ENCODE results near the gene IL20.

The IL20 gene, protein sequence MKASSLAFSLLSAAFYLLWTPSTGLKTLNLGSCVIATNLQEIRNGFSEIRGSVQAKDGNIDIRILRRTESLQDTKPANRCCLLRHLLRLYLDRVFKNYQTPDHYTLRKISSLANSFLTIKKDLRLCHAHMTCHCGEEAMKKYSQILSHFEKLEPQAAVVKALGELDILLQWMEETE

DNA sequence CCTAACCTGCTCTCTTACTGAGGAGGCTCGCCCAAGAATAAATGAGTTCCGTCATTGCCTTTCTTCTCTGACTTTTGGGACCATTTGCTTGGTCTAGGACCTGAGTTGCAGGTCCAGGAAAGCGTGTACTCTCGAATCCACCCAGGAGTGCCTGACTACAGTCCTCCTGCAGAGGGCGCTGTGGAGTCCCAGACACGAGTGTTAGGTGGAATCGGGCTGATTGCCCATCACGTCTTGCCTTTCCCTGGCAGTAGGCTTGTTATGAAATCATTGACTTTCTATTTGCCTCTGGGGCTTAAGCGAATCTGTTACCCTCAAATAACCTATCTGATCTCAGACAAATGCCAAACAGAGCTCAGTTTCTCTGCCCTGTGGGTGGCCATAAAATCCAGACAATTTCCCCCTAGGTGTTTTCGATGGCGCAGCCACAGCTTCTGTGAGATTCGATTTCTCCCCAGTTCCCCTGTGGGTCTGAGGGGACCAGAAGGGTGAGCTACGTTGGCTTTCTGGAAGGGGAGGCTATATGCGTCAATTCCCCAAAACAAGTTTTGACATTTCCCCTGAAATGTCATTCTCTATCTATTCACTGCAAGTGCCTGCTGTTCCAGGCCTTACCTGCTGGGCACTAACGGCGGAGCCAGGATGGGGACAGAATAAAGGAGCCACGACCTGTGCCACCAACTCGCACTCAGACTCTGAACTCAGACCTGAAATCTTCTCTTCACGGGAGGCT lies at the start of gene IL20:
Gene IL20 (plus strand): TSS at position 685 of the 733 bp plus-strand sequence. CDS start 230 bp downstream, outside the sequence.
- TF ChIP-seq, protein P1, sequence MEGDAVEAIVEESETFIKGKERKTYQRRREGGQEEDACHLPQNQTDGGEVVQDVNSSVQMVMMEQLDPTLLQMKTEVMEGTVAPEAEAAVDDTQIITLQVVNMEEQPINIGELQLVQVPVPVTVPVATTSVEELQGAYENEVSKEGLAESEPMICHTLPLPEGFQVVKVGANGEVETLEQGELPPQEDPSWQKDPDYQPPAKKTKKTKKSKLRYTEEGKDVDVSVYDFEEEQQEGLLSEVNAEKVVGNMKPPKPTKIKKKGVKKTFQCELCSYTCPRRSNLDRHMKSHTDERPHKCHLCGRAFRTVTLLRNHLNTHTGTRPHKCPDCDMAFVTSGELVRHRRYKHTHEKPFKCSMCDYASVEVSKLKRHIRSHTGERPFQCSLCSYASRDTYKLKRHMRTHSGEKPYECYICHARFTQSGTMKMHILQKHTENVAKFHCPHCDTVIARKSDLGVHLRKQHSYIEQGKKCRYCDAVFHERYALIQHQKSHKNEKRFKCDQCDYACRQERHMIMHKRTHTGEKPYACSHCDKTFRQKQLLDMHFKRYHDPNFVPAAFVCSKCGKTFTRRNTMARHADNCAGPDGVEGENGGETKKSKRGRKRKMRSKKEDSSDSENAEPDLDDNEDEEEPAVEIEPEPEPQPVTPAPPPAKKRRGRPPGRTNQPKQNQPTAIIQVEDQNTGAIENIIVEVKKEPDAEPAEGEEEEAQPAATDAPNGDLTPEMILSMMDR (IDR thresholded peaks at IDR 0.05) = peak; percentile 100

DNA sequence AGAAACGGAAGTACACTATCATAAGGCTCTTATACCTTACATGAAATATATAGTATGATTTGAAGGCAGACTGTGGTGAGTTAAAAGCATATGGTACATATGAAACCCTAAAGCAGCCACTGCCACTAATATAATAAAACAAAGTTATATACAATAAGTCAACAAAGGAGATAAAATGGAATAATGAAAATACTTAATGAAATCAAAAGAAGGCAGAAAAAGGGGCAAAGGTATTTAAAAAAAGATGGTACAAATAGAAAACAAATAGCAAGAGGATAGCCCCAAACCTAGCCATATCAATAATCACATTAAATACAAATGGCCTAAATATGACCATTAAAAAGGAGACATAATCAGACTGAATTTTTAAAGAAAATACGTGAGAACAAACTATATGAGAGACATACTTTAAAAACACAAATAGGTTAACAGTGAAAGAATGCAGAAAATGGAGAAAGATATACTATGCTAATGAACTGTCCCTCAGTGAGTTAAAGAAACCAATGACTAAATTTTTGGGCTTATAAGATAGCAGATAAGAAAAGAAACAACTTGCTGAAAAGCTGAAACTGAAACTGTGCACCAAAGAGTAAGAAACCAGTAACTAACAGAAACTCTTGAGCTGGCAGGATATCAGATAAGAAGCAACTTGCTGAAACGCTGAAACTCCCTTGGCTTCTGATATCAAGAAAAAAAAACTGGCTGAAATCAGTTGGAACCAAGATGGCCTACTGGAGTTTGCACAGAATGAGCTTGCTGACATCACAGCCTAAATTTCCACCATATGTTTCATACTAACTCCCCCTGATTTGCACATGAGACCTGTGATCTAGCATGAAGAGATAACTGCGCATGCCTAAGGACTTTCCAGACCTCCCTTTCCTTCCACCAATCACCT lies 48.8 kb upstream of the IL20 start:
- TF ChIP-seq, protein P1 (IDR thresholded peaks at IDR 0.05) = no peak

DNA sequence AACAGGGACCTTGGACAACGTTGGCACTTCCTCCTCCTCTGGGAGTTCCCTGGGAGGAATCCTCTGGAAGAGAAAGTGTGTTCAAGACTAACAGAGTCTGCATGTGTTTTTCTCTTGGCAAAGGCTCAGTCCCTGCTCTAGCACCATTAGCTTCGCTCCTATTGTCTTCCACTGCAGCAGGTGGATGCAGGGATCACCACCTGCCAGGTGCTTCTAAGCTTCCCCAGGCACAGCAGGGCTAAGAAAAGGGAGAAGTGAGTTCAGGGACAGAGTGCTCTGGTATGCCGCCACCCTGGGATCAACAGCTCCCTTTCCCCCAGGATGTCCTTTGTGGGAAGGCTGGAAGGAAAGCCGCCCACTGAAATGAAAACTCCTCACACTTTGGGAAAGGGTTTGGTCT lies 43.9 kb upstream of the IL20 start:
- TF ChIP-seq, protein P1 (IDR thresholded peaks at IDR 0.05) = no peak

DNA sequence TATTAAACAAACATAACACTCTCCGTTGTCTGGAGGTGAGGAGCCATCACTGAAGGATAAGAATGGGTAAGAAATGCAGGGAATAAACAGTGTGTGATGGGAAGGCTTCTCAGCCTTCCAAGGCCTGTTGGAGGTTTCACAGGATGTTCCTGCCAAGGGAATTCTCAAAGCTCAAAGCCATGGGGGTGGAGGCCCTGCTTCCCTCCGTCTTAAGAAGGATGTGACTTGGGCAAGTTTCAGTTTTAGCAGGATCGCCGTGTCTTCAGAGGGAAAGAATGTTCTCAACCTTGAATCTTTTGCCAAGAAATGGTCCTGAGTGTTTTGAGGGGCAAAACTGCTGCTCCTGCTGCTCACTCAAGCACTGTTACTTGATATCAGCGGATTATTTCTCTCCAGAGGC lies 41.7 kb upstream of the IL20 start:
- TF ChIP-seq, protein P1 (IDR thresholded peaks at IDR 0.05) = no peak

DNA sequence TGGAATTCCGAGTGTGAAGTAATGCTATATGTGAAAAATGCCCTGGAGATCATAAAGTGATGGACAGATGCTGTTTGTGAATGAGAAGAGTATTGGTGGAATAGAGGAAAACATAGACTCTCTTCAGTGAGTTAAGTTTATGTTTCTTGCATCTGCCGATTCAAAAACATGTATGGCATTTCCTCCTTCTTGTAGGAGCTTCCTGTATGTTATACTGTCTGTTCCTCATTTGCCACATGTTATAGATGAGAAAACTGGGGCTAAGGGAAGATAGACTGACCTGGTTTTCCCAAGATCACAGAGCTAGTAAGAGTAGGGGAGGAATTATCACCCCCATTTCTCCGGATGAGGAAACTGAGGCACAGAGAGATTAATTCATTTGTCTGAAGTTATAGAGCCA lies 41.1 kb upstream of the IL20 start:
- TF ChIP-seq, protein P1 (IDR thresholded peaks at IDR 0.05) = no peak

DNA sequence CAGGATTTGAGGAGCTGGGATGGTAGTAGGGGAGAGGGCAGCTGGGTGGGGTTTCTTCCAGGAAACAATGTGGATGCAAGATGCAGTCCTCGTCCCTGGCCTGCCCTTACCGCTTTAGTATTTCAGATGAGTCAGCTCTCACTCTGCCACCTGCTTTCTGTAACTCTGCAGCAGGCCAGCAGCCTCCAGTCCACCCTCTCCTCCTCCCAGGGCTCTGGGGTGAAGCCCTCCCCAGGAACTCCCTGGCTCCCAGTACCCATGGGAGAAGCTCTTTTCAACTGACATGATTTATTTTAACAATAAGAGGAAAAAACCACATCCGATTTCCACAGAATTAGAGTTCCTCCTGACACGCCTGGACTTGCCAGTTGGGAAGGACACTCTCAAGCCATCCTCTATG lies 39.0 kb upstream of the IL20 start:
- TF ChIP-seq, protein P1 (IDR thresholded peaks at IDR 0.05) = no peak

DNA sequence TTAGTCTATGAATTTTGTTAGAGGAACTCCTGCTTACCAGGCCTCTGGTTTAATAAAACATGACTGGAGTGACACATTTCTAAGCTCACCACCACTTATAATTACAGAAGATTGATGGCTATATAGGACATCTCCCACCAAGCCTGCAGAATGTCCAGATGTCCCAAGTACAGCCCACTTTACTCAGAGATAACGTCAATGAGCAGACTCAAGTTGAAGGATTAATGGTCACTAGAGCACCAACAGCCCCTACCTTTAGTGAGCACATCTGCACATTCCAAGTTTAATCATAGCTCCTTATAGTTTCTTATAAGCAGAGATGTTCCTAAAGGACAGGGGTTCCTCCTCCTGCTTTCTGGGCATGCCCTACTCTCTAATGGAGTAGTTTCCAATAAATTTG lies 37.4 kb upstream of the IL20 start:
- TF ChIP-seq, protein P1 (IDR thresholded peaks at IDR 0.05) = no peak

Data from LNCAP (cell line).